Measurements from ENCODE around the gene SLC22A17. TPM values are rescaled to one million over a fixed set of nuclear protein-coding genes. Genes with fewer than 3 reads are reported as not detected.

SLC22A17 gene
- total RNA-seq, 1 donor from 2014 or later, result 29.3 TPM

GRCh38 chr14:23389396-23389795, 36.7 kb upstream of the SLC22A17 start:
- Histone ChIP-seq H3K27ac (ENCODE audit: low read depth, low read length) (no peak overlapping the region), H4K20me1 (ENCODE audit: insufficient read depth, low read length) (no peaks in the 10 kb centered on the region), H3K36me3 (ENCODE audit: insufficient read depth, low read length) (no peaks in the 10 kb centered on the region), H3K79me2 (ENCODE audit: insufficient read depth, low read length) (no peaks in the 10 kb centered on the region), H3K27me3 (ENCODE audit: insufficient read depth, low read length) (peaks cover 3% of the 10 kb centered on the region), H3K4me3 (ENCODE audit: insufficient read depth, low read depth, low read length) (no peak overlapping the region), H3K4me2 (ENCODE audit: low read length) (no peak overlapping the region), H3K9ac (ENCODE audit: low read length) (no peak overlapping the region), H2AFZ (ENCODE audit: low read depth, low read length) (no peak overlapping the region), H3K9me3 (ENCODE audit: insufficient read depth, low read depth, low read length) (no peaks in the 10 kb centered on the region), H3K4me1 (ENCODE audit: insufficient read depth, low read length) (no peaks in the 10 kb centered on the region)
- Mint-ChIP-seq H3K4me3 (ENCODE audit: unreplicated experiment) (no peak overlapping the region), H3K27ac (ENCODE audit: unreplicated experiment) (no peak overlapping the region), H3K9me3 (ENCODE audit: unreplicated experiment) (peaks cover 4% of the 10 kb centered on the region), H3K36me3 (ENCODE audit: low read depth, unreplicated experiment) (no peaks in the 10 kb centered on the region), H3K4me1 (ENCODE audit: low read depth, unreplicated experiment) (peaks cover 3% of the 10 kb centered on the region), H3K27me3 (ENCODE audit: low read depth, unreplicated experiment) (peaks cover 57% of the 10 kb centered on the region)
- TF ChIP-seq EZH2 (IDR thresholded peaks at IDR 0.05; ENCODE audit: insufficient read depth, low read length), result no peak
- TF ChIP-seq CTCF (IDR thresholded peaks at IDR 0.05; ENCODE audit: insufficient read depth, low read depth, low read length), result no peak
- FAIRE-seq (no peak), DNase-seq (ENCODE audit: low read depth) (no peak)

- Histone ChIP-seq H3K79me2 (ENCODE audit: insufficient read depth, low read length) (no peaks in the 10 kb centered on the region), H3K36me3 (ENCODE audit: insufficient read depth, low read length) (no peaks in the 10 kb centered on the region), H3K9ac (ENCODE audit: low read length) (no peak overlapping the region), H3K27me3 (ENCODE audit: insufficient read depth, low read length) (peaks cover 3% of the 10 kb centered on the region), H3K27ac (ENCODE audit: low read depth, low read length) (no peak overlapping the region), H3K4me2 (ENCODE audit: low read length) (no peak overlapping the region), H3K4me3 (ENCODE audit: insufficient read depth, low read depth, low read length) (no peak overlapping the region), H3K9me3 (ENCODE audit: insufficient read depth, low read depth, low read length) (no peaks in the 10 kb centered on the region), H3K4me1 (ENCODE audit: insufficient read depth, low read length) (no peaks in the 10 kb centered on the region), H2AFZ (ENCODE audit: low read depth, low read length) (no peak overlapping the region), H4K20me1 (ENCODE audit: insufficient read depth, low read length) (no peaks in the 10 kb centered on the region)
- H3K4me3 Mint-ChIP-seq (ENCODE audit: unreplicated experiment), result no peak overlapping the region
- peaks cover 61% of the 10 kb centered on the region for H3K27me3 Mint-ChIP-seq (ENCODE audit: low read depth, unreplicated experiment)
- H3K4me1 Mint-ChIP-seq (ENCODE audit: low read depth, unreplicated experiment), result peaks cover 3% of the 10 kb centered on the region
- H3K27ac Mint-ChIP-seq (ENCODE audit: unreplicated experiment), result no peak overlapping the region
- H3K9me3 Mint-ChIP-seq (ENCODE audit: unreplicated experiment), result peaks cover 4% of the 10 kb centered on the region
- no peak for FAIRE-seq
- DNase-seq (ENCODE audit: low read depth), result no peak
- TF ChIP-seq EZH2 (IDR thresholded peaks at IDR 0.05; ENCODE audit: insufficient read depth, low read length) (no peak), CTCF (IDR thresholded peaks at IDR 0.05; ENCODE audit: insufficient read depth, low read depth, low read length) (no peak)
- H3K36me3 Mint-ChIP-seq (ENCODE audit: low read depth, unreplicated experiment), result no peaks in the 10 kb centered on the region
These were observed 36.3 kb upstream of the SLC22A17 start for GRCh38 chr14:23388996-23389395.

- no peak overlapping the region for H3K4me3 Mint-ChIP-seq (ENCODE audit: unreplicated experiment)
- no peak for TF ChIP-seq EZH2 (IDR thresholded peaks at IDR 0.05; ENCODE audit: insufficient read depth, low read length)
- no peak for TF ChIP-seq CTCF (IDR thresholded peaks at IDR 0.05; ENCODE audit: insufficient read depth, low read depth, low read length)
- peaks cover 3% of the 10 kb centered on the region for H3K4me1 Mint-ChIP-seq (ENCODE audit: low read depth, unreplicated experiment)
- H3K36me3 ChIP-seq (ENCODE audit: insufficient read depth, low read length), result no peaks in the 10 kb centered on the region
- no peak overlapping the region for H3K9ac ChIP-seq (ENCODE audit: low read length)
- H3K9me3 Mint-ChIP-seq (ENCODE audit: unreplicated experiment), result peaks cover 4% of the 10 kb centered on the region
- H3K4me2 ChIP-seq (ENCODE audit: low read length), result no peak overlapping the region
- no peaks in the 10 kb centered on the region for H3K4me1 ChIP-seq (ENCODE audit: insufficient read depth, low read length)
- no peak overlapping the region for H3K27ac Mint-ChIP-seq (ENCODE audit: unreplicated experiment)
- H4K20me1 ChIP-seq (ENCODE audit: insufficient read depth, low read length), result no peaks in the 10 kb centered on the region
- H3K27ac ChIP-seq (ENCODE audit: low read depth, low read length), result no peak overlapping the region
- no peak overlapping the region for H2AFZ ChIP-seq (ENCODE audit: low read depth, low read length)
- no peak overlapping the region for H3K4me3 ChIP-seq (ENCODE audit: insufficient read depth, low read depth, low read length)
- peaks cover 6% of the 10 kb centered on the region for H3K27me3 ChIP-seq (ENCODE audit: insufficient read depth, low read length)
- DNase-seq (ENCODE audit: low read depth), result no peak
- H3K9me3 ChIP-seq (ENCODE audit: insufficient read depth, low read depth, low read length), result no peaks in the 10 kb centered on the region
- H3K79me2 ChIP-seq (ENCODE audit: insufficient read depth, low read length), result no peaks in the 10 kb centered on the region
- FAIRE-seq, result no peak
- no peaks in the 10 kb centered on the region for H3K36me3 Mint-ChIP-seq (ENCODE audit: low read depth, unreplicated experiment)
- peaks cover 60% of the 10 kb centered on the region for H3K27me3 Mint-ChIP-seq (ENCODE audit: low read depth, unreplicated experiment)
These were observed 35.5 kb upstream of the SLC22A17 start for GRCh38 chr14:23387916-23388882.

All from astrocyte (in vitro differentiated cells and primary cell).